Kidney (tissue), 14 donors: ENCODE results near the gene CELF5. TPM values are rescaled to one million over a fixed set of nuclear protein-coding genes. Genes with fewer than 3 reads are reported as not detected.

Experiments
- DNase-seq, 5 donors: peaks; one replicate each; pipeline ENCODE4 v3.0.0-alpha.2; 2013 to 2020
- FAIRE-seq: peaks from 2 replicates; lab custom pipeline; 2012; peaks lifted over from hg19 to GRCh38; lab: Jason Lieb, UNC
- H3K27ac ChIP-seq, 2 donors: one replicate each; pipeline ENCODE4 v1.7.0; 2013; ENCODE audit warnings: low read depth in 2 of 2, low read length in 2 of 2, inconsistent platforms in 1 of 2
- H3K27me3 ChIP-seq: one replicate; pipeline ENCODE4 v1.7.1; 2013; ENCODE audit warnings: low read length, inconsistent platforms; ENCODE audit not compliant: control insufficient read depth, insufficient read depth
- H3K36me3 ChIP-seq, 3 donors: one replicate each; pipeline versions ENCODE4 v1.7.0 to v1.7.1; 2013; ENCODE audit warnings: low read length in 3 of 3, control low read depth in 1 of 3, inconsistent platforms in 1 of 3; ENCODE audit not compliant: insufficient read depth in 3 of 3, control insufficient read depth in 2 of 3
- H3K4me1 ChIP-seq, 3 donors: one replicate each; pipeline versions ENCODE4 v1.7.0 to v1.7.1; 2013; ENCODE audit warnings: low read length in 3 of 3, inconsistent platforms in 1 of 3, low read depth in 1 of 3; ENCODE audit not compliant: control insufficient read depth in 2 of 3, insufficient read depth in 2 of 3
- H3K4me3 ChIP-seq, 3 donors: one replicate each; pipeline versions ENCODE4 v1.7.0 to v1.8.1; 2013; ENCODE audit warnings: low read length in 3 of 3, control low read depth in 1 of 3, inconsistent platforms in 1 of 3
- H3K9ac ChIP-seq, 3 donors: one replicate each; pipeline versions ENCODE4 v1.7.0 to v1.7.1; 2013; ENCODE audit warnings: low read length in 3 of 3, control low read depth in 1 of 3, inconsistent platforms in 1 of 3
- H3K9me3 ChIP-seq, 3 donors: one replicate each; pipeline versions ENCODE4 v1.7.0 to v1.7.1; 2013; ENCODE audit warnings: low read length in 3 of 3, control low read depth in 1 of 3, inconsistent platforms in 1 of 3; ENCODE audit not compliant: control insufficient read depth in 2 of 3, insufficient read depth in 1 of 3
- CTCF ChIP-seq: IDR thresholded peaks from 3 replicates; pipeline ENCODE4 v1.5.1; 2012; ENCODE audit warnings: mild to moderate bottlenecking, moderate library complexity, borderline replicate concordance; ENCODE audit not compliant: insufficient read depth; ENCODE audit errors: extremely low read depth
- intact Hi-C: fragments of 100-400 bp; cut with DNase I; formaldehyde crosslinking; loops from one replicate; pipeline ENCODE4 v1.11.1; 2022
- polyA plus RNA-seq: library from polyadenylated mRNA; stranded (reverse); fragments of 350-450 nt; fragmentation: Illumina TruSeq; extraction: RNeasy Lipid Tissue Mini Kit (QIAGEN cat#74804); gene quantifications from one replicate; pipeline ENCODE4 v1.2.3, GENCODE V29; 2014; ENCODE audit warnings: low read depth, low replicate concordance; ENCODE audit not compliant: insufficient read depth
- total RNA-seq: library from RNA; stranded (reverse); fragmentation: NEBNext Ultra II Directional; extraction: Animal tissue kit (Norgen Biotek cat#: 25700); gene quantifications from one replicate; pipeline ENCODE4 v1.2.1, GENCODE V29; 2021
- donor health status: control.
- donor health status: control.
- donor health status: control.
- donor health status: control.
- donor health status: control.
- donor health status: DM: yes; HTN: yes; CAD: no.
- donor health status: Normal renal cell carcinoma (clear cell type).

Gene CELF5
- total and polyA plus RNA-seq, 2 donors from 2014 or later = 0.15 to 0.38 TPM

- intact Hi-C loops = no loop called here
- Histone ChIP-seq H3K36me3 (no peaks in the 10 kb centered on the region), H3K27ac (no peak overlapping the region), H3K9me3 (no peaks in the 10 kb centered on the region), H3K9ac (no peak overlapping the region), H3K4me3 (no peak overlapping the region), H3K4me1 (no peaks in the 10 kb centered on the region), H3K27me3 (peaks cover 2% of the 10 kb centered on the region)
- DNase-seq = peak in 1 of 5 donors; percentile 37
- TF ChIP-seq CTCF = no peak
- FAIRE-seq = no peak
Observed at GRCh38 chr19:3313199-3313575, 88.7 kb downstream of the CELF5 start.

- Histone ChIP-seq H3K4me1 (no peaks in the 10 kb centered on the region), H3K9ac (no peak overlapping the region), H3K4me3 (no peak overlapping the region), H3K27me3 (peaks cover 2% of the 10 kb centered on the region), H3K9me3 (no peaks in the 10 kb centered on the region), H3K36me3 (no peaks in the 10 kb centered on the region), H3K27ac (no peak overlapping the region)
- no peak for FAIRE-seq
- no peak for TF ChIP-seq CTCF
- peak in 1 of 5 donors; percentile 49 for DNase-seq
- intact Hi-C loops = no loop called here
Observed at GRCh38 chr19:3314962-3315675, 90.7 kb downstream of the CELF5 start.

GRCh38 chr19:3315676-3315973 lies 91.2 kb downstream of the CELF5 start:
- Histone ChIP-seq H3K36me3 (no peaks in the 10 kb centered on the region), H3K9ac (no peak overlapping the region), H3K27me3 (peaks cover 2% of the 10 kb centered on the region), H3K4me1 (no peaks in the 10 kb centered on the region), H3K4me3 (no peak overlapping the region), H3K9me3 (no peaks in the 10 kb centered on the region), H3K27ac (no peak overlapping the region)
- DNase-seq = peak in 1 of 5 donors; percentile 32
- TF ChIP-seq CTCF = no peak
- intact Hi-C loops = no loop called here
- FAIRE-seq = no peak
